Suppressor macrophage (primary cell): Measurements from ENCODE around the gene SMARCC1.
"Not testable (repeated sequence)": the region's sequence is repeated elsewhere in the genome, so short reads cannot be mapped to it uniquely, and the experiment has no call there.

Experiments used
- DNase-seq, 4 experiments: peaks; one replicate each; pipeline ENCODE4 v3.0.0-alpha.2; 2020 to 2022
- total RNA-seq, 17 experiments: gene quantifications; one replicate each; lab custom pipeline; 2026; ENCODE audit warnings: mixed read lengths in 6 of 17, inconsistent platforms in 3 of 17; lab: John Stamatoyannopoulos, UW

The SMARCC1 gene
- 32.6 to 111 (median 76.7) reads per million in 17 experiments for total RNA-seq

DNA sequence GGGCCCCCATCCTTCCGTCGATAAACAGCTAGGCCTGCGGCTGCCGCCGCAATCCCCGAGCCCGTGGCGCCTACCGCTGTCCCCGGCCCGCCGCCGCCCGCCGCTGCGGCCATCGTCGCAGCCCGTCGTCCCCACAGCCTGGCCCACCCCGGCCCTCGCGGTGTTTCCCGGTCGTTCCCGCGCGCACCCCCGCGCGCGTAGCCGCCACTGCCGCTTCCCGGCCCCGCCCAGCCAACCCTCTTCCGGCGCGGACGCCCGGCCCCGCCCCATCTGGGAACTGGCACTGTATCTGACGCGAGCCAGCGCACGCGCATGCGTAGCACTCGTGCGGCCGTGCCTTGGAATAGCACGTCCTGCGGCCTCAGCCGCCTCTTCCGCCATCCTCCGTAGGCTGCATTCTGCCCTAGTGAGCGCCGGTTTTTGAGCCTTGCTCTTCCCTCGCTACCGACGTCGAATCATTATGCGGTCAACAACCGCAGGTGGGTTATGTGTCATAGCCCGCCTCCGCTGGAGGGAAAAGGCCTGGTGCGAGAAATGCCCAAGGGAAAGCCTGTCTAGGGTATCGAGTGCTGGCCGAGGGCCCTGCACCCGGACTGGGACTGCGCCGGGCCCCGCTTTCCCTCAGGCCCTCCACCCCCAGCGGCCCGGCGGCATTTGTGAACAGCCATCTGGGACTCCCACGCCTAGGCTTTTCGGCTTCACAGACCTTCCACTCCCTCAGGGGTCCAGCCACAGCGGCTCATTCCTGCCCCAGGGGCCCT, at the start of gene SMARCC1:
Gene SMARCC1, minus strand, starts transcription at position 209 of the 761 bp plus-strand sequence. Its CDS starts 96 bp downstream, at position 113.
- DNase-seq, result peak; percentile 99 to 100 (median 100)

DNA sequence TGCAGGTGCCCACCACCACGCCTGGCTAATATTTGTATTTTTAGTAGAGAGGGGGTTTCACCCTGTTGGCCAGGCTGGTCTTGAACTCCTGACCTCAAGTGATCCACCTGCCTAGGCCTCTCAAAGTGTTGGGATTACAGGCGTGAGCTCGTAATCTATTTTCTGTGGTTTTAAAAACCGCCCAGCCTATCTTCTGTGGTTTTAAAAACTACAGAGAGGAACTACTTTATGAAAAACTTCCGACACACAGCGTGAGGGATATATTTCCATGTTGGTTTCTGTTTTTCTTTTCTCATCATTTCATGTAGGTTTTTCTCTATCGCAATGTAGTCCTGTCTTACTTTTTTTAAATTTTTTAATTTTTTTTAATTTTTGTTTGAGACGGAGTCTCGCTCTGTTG, 47.8 kb upstream of the SMARCC1 start:
- DNase-seq, result not testable (repeated sequence)

DNA sequence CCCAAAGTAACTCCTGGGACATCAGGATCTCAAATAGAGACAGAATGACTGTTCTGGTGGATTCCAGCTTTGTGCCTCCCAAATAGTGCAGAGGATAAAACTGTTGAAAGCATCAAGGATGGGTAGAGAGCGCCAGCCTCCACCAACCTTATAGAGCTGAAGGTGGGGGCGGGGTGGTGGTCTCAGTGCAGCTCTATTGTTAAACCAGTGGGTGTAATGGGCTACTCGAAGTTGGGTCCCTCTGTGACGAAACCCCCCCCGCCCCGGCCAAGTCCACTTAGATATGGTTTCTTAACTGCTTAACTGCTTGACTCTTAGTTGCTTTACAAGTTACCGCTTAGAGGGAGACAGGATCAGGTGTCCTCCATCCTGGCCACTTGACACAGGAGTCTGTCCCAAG, 43.9 kb upstream of the SMARCC1 start:
- no peak for DNase-seq

DNA sequence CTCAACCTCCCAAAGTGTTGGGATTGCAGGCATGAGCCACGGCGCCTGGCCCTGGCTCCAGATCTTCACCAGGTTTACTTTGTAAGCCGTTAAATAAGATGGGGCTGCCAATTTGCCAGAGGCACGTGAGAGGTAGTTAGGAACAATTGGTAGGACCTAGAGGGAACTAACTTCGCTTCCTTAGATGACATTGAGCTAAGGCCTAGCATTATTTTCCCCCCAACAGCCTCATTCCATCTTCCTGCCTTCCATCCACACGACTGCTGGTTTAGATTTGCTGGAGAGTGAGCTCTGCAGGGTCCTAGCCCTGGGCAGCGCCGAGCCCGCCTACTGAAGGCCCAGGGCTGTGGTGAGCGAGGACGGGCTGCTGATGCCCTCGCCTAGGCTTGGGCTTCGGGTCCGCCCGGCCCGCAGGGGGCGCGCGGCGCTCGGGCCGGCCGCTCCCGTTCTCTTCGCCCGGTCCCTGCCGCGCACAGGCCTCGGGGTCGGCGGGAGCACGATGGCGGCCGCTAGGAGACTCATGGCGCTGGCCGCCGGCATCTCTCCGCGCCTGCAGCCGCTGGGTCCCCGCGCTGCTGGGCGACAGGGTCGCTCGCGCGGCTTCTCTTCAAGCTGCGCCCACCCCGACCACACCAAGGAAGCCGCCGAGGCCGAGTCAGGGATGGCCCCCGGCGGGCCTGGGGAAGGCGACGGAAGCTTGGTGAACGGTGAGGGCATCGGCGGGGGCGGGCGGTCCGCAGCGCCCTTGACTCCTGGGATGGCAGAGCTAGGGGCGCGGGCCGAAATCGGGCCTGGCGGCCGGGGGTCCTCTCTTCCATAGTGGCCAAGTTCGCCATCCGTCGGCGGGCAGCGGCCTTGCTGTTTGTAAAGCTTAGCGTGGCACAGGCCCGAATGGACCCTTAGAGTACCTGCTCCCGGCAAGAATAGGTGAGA, 43.1 kb upstream of the SMARCC1 start:
- peak; percentile 90 to 96 (median 93) for DNase-seq

DNA sequence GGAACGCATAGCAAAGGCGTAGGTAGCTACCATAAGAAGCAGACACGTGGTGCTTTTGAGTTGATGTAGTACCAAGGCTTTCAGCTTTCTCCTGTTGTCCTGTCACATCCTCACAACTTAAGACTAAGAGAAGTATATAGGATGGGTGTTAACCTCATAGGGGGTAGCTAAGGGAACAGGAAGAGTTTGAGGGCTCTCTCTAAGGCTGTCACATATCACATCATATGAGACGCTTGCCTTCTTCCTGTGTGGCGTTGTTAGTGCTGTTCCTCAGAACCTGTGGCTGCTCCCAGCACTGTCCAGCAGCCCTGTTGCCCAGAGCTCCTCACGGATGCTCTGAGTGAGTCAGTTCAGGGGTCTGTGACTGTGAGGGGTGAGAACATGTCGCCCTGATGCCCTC, 35.9 kb upstream of the SMARCC1 start:
- DNase-seq, result no peak

DNA sequence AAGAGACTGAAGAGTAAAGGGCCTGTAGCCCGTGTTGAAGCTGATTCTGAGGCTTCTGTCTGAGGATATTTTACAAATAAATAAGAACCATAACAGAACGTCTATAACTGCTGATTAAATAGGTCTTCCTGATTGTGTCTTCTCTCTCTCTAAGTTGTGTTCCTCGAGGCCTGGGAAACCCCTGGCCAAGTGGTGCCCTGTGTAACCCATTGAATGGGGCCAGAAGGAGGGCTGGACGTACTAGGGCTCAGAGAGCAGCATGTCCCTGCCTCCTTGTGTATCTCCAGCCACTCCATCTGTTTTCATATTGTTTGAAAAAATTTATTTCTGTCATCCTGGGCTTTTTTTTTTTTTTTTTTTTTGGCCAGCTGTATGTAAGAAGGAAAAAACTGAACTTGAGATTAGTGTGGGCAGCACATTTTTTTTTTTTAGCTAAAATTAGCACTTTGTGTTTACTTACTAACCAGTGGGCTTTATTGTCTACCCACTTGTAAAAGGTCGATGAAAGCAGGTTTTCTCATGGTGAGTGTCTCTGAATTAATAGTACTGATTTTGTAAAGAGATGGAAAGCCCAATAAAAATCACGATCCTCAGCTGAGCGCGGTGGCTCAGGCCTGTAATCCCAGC, 32.0 kb upstream of the SMARCC1 start:
- peak in 3 of 4 experiments; percentile 15 to 50 (median 35) for DNase-seq

DNA sequence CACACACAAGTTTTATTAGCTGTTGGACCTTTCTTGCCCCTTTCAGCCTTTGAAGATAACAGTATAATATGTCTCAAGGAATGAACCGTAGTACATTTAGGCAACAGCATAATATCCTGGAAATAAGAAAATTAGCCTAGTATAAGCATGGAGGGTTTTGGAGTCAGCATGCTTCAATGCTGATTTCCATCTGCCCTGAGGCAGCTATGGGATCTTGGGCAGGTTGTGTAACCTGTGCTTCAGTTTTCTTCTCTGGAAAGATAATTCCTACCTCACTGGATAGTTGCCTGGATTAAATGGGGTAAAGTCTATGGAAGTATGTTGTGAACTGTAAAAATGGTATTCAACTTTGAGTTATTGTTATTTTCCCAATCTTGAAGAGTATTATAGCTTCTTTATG, 22.9 kb upstream of the SMARCC1 start:
- no peak for DNase-seq

DNA sequence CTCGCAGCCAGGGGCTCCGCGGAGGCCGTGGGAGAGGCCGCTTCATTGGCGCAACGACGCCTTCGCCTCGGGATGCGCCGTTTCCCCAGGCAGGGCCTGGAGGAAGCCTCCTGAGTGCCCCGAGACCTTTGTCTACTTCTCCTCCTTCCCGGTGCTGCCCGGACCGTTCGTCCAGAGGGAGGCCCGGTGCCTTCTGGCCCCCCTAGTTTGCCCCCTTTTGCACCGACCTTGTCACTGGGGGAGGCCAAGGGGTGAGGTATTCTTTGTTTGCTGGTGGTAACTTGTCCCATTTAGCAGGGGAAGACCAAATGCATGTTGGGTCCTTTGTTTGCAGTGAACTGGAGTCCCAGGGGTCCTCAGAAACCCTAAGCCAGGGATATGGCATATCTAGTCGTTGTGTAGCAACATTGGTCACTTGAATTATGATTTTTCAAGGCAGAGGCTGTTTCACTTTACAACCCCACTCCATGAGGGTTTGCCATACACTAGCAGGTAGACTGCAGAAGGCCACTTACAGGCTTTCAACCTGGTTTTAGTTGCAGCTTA, 21.9 kb upstream of the SMARCC1 start:
- no peak for DNase-seq

DNA sequence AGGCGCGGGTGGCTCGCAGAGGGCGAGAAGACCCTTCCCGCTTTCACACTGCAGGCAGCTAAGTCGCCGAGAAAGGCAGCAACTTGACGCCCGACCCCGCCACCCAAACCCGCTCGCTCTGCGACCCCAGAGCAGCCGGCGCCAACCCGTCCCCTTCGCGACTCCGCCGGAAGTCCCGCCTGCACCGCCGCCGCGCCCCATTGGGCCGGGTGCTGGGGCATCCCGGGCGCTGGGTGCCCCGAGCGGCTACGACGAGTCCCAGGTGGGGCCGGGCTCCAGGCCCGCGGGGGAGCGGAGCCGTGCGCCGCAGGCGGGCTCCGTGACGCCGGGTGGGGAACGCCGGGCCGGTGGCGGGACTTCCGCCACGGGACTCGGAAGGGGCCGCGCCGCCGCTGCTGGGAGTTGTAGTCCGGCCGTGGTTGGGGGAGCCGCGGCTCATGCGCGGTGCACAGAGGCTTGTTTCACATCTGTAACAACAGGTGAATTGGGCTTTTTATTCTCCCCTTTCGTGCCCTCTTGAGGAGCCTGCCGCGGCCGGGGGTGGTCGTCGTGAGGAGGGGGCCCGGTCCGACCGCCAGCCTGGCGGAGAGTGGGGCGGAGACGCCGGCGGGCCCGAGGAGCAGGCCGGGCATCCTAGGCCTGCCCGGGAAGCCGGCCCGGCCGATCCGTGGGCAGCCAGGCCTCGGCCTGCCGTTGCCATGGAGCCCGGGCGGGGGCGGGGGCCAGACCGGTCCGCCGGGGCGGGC, 21.2 kb upstream of the SMARCC1 start, which contains the start of gene DHX30:
Gene DHX30, plus strand, starts transcription at position 405 of the 746 bp plus-strand sequence. CDS start 7,546 bp downstream, outside the sequence.
- peak; percentile 89 to 96 (median 93) for DNase-seq

DNA sequence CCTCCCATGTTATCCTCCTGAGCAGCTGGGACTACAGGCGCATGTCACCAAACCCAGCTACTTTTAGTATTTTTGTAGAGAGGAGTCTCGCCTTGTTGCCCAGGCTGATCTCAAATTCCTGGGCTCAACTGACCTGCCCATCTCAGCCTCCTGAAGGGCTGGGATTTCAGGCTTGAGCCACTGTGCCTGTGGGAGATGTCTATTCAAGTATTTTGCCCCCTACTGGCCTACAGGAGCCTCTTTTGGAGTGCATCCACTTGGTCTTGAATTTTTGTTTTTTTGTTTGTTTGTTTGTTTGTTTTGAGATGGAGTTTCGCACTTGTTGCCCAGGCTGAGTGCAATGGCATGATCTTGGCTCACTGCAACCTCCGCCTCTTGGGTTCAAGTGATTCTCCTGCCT, 18.0 kb upstream of the SMARCC1 start:
- peak in 3 of 4 experiments; percentile 39 to 59 (median 49) for DNase-seq

DNA sequence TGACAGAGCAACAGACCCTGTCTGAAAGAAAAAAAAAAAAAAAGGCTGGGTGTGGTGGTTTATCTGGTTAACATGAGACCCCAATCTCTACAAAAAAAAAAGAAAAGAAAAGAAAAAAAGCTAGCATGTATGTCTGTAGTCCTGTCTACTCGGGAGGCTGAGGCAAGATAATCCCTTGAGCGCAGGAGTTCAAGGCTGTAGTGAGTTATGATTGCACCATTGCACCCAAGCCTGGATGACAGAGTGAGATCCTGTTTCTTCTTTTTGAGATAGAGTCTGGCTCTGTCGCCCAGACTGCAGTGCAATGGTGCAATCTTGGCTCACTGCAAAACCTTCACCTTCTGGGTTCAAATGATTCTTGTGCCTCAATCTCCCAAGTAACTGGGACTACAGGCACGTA, 12.9 kb upstream of the SMARCC1 start:
- DNase-seq, result peak in 3 of 4 experiments; percentile 22 to 36 (median 26)

DNA sequence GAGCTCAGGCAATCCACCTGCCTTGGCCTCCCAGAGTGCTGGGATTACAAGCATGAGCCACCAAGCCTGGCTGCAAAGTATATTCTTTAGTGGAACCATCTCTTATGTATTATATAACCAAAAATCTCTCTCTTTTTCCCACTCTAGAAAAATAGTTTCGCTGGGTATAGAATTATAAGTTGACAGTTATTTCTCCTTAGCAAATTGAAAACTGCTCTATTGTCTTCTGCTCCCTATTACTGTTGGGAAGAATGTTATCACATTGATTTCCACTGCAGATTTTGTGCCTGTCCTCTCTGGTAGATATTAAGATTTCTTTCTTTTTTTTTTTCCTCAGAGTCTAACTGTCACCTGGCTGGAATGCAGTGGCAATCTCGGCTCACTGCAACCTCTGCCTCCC, 11.0 kb upstream of the SMARCC1 start:
- DNase-seq, result no peak

DNA sequence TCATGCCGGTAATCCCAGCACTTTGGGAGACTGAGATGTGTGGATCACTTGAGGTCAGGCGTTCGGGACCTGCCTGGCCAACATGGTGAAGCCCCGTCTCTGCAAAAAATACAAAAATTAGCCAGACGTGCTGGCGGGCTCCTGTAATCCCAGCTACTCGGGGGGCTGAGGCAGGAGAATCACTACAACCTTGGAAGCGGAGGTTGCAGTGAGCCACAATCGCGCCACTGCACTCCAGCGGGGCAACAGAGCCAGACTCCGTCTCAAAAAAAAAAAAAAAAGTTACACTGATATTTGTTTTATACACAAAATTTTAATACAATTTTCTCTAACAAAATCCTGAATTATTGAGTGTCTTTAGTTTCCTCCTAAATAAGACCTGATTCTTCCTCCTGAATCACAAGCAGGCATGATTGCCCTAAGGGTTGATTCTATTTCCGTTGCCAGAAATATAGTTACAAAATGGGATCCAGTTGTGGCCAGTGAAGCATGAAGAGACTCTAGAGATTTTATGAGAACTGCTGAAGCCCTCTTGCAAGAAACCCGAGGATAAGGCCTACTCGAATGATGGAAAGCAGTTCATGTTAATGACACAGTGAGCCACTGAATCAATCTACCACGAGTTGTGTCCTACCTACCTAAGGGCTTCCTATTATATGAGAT, 9.6 kb upstream of the SMARCC1 start:
- DNase-seq, result no peak

DNA sequence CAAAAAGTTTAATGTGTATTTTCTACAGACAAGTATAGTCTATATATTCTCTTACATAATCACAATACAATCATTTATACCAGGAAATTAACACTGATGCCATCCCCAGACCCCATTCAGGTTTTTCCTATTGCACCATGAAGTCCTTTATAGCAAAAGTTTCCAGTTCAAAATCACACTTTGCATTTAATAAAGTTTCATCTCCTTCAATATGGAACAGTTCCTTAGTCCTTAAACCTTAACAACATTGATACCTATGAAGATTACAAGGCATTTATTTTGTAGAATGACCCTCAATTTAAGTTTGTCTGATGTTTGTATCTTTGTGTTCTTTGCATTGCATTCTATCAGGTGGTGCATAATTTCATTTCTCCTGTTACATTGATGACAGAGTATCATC, 2.0 kb upstream of the SMARCC1 start:
- no peak for DNase-seq

DNA sequence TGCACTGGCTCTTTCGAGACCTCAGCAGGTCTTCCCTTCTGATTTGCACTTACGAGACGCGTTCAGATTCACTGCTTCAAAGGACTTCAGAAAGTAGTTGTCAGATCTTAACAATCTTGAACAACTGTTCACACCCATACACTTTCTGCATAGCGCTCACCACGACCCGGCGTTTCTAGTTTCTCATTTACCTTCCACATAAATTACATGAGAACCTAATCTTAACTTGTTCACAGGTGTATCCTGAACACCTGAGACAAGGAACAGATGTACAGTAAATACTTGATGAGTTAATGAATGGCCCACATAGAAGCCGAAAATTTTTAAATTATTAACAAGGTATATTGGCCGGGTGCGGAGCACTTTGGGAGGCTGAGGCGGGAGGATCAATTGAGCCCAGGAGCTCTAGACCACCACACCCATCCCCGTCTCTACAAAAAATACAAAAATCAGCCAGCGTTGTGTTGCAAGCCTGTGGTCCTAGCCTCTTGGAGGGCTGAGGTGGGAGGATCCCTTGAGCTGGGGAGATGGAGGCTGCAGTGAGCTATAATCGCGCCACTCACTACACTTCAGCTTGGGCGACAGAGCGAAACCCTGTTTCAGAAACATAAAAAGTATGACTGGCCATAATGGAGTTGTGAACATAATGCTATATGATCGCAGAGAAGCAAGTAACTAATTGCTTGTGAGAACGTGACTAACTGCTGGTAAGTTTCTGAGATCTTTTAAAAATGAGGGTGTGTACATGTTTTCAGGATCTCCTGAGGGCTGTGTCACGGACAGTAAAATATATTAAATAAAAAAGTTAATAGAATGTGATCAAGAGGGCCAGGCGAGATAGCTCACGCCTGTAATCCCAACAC, 984 bp upstream of the SMARCC1 start:
- no peak for DNase-seq

DNA sequence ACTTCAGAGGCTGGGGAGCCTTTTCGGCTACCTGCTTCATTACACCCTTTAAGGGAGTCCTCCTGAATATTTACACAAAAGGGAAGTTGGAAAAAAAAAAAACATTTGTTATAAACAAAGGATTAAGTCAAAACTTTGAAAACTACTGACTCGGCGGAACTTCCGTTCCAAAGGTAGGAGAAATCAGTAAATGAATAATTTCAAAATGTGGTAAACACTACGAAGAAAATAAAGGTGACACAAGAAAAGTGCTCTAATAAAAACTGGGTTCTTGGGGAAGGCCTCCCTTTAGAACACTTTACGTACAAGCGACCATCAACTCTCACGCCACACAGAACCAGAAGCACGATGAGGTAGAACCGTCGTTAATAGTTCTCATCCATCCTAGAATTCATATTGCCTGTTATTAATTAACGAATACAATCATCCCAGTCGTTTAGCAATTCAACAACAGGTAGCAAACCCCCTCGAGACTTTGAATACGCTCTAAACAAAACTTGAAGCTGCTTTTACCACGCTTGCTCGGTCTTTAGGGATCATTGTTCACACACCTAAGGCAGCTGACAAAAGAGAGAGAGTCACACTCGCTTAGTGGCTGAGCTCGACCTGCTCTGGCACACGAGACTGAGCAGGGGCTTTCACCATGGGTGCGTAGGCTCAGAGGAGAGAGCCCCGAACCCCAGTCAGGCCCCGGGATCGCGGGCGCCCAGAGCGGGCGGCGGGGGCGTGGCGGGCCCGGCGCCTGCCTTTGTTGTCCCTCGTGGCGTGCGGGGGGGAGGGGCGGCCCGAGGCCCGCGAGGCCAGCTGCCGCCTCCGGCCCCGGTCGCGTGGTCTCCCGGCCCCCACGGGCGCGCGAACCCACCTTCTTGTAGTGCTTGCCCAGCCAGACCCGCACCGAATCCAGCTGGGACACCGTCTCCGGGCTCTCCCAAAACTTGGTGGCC, 680 bp downstream of the SMARCC1 start:
- DNase-seq, result peak; percentile 61 to 86 (median 70)

DNA sequence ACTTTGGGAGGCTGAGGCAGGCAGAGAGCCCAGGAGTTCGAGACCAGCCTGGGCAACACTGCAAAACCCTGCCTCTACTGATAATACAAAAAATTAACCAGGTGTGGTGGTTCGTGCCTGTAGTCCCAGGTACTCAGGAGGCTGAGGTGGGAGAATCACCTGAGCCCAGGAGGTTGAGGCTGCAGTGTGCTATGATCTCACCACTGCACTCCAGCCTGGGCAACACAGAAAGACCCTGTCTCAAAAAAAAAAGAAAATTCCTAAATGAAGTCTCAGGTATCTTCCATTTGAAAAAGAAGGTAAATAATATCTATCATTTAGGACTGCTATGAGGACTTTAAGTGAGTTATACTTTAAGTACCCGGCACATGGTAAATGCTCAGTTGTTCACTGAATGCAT, 2.9 kb downstream of the SMARCC1 start:
- DNase-seq, result no peak

DNA sequence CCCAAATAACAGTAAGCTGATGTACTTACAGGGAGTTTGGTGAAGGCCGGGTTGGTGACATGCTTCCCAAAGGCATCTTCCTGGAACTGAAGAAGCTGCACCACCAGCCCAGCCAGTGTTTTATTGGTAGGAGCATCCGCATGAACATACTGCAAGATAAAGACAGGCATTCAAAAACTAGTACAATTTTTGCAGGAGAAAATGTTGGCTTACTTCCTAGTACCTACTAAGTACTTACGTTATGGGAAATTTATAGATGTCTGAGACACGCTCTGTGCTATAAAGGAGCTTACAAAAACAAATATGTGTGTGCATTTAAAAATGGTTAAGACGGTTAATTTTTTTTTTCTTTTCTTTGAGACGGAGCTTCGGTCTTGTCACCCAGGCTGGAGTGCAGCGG, 8.9 kb downstream of the SMARCC1 start:
- DNase-seq, result no peak

DNA sequence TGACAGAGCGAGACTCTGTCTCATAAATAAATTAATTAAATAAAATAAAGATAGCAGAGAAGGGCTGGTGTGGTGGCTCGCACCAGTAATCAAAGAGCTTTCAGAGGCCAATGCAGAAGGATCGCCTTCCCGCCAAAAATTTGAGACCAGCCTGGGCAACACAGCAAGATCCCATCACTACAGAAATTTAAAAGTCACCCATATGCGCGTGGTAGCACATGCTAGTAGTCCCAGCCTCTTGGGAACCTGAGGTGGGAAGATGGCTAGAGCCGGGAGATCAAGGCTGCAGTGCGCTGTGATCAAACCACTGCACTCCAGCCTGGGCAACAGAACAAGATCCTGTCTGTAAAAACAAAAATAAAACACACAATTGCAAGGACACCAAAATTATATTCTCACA, 9.6 kb downstream of the SMARCC1 start:
- no peak for DNase-seq
